Activated effector memory CD4-positive, alpha-beta T cell treated with anti-CD3 and anti-CD28 coated beads, Interleukin-2, amount 50 U/mL, for 16 hours (primary cell): Measurements from ENCODE around the gene VPS39.

ENCODE experiments used
- DNase-seq: peaks from one replicate; pipeline ENCODE4 v3.0.0-alpha.2; 2020

The VPS39 gene

DNA sequence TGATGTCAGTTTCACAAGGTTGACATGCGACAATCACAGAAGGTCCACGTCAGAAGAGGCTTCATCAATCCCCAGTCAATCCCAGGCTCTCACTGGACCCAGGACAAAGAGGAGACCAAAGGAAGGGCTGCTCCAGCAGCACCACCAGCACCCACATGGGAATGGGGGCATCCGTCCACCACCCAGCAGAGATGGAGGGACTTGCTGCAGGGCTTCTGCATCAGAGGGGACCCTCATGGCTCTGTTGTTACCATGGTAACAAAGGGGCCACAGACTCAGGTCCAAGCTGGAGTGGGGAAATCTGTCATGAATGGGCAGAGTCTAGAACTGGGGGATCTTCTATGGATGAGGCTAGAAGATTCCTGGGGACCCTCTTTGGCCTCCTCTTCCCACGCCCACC lies 64.7 kb downstream of the VPS39 start:
- no peak for DNase-seq

DNA sequence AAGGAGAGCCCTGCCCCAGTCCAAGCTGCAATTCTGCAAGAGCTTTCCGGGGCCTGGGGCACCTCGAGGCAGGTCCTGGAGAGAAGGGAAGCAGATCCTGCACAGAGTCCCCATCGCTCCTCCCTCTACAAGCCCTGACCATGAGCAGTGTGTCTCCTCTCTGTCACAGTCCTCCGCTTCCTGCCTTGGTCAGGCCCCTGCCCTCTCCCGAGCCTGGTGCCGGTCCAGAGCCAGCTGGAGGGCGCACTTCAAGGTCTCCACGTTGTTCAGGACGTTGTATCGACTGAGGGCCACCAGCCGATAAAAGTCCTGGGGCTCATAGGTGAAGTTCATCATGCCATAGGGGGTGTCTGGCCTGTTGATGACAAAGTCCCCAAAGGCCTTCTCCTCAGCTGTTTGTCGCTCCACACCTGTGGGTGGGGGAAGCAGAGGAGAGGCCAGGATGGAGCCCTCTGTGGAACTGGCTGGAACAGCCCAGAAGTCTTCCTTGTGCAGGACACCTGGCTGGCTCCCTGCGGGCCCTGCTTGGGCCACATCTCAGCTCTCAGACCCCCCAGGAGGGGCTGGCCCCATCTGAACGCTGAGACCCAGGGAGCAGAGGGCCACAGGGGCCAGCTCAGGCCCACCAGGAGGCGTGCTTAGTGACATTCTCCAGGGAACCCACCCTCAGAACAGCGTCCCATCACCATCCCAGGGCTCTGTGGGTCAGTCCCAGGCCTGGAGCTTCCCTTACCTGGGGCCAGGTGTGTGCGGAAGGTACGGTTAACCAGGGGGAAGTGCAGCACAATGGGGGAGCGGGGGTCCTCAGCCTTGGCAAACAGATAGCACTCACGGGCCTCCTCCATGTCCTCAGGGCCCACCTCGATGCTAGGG lies 66.1 kb downstream of the VPS39 start:
- peak; percentile 56 for DNase-seq

GRCh38 chr15:42141246-42141645 lies 66.9 kb downstream of the VPS39 start:
- peak; percentile 33 for DNase-seq

DNA sequence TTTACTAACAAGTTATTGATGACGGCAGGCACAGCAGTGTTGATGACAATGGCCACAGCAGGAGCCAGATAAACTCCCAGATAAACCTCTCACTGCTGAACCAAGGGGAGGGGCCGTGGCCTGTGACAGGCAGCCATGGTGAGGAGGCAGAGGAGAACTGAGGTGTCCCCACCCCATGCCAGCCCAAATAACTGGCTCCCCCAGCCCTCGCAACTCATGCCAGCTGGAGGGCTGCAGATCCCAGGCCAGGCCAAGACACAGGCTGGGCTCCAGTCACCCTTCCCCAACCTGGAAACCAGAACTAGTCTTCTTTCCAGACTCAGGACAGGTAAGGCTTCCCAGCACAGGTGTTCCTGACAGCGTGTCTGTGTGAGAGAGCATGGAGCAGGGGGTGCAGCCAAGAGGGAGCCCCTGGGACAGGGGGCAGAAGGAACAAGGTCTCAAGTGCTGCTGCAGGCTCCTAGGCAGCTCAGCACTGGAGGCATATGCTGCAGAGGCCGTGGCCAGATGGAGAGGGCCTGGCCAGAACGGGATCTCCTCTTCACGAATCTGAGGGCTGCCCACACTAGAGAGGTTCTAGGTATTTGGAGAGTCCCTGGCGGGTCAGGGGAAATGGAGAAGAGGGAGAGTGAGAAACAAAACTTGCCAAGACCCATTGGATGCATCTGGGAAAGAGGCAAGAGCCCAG lies 67.6 kb downstream of the VPS39 start:
- DNase-seq = peak; percentile 54

- DNase-seq = peak; percentile 30
Measured at GRCh38 chr15:42139596-42139995, 68.5 kb downstream of the VPS39 start.

GRCh38 chr15:42138968-42139386 lies 69.1 kb downstream of the VPS39 start:
- no peak for DNase-seq

- DNase-seq = no peak
Measured at GRCh38 chr15:42138411-42138810, 69.7 kb downstream of the VPS39 start.

DNA sequence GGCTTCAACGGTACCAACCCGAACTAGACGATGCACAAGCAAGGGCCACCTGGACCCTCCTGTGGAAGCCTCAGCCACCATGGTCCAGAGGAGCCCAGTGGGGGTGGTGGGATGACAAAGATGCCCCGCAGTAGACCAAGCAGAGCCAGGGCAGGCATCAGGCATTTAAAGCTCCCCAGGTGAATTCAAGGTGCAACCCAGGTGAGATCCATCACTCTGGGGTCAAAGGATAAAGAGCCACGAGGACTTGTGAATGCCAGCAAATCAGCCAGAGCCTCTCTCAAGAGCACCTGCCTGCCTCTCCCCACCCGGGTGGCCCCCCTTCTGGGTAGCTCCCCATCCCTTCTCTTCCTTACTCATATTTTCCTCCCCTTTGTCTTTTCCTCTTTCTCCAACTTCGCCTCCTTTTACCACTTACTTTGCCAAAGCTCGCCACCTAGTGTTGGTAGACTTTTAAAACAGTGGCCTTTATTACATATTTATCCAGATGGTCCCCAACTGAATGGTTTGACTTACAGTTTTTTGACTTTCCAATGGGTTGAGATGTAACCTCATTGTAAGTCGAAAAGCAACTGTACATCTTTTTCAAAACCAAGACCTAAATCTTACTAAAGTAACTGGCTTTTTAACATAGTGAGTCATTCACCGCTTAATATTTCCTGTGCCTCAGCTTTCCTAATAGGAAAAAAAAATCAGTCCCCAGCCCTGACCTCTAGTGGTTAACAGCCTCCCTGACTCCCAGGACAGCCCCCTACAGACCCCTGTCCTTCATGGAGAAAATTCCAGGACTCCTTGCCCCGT lies 70.4 kb downstream of the VPS39 start:
- peak; percentile 61 for DNase-seq

GRCh38 chr15:42136513-42136912 lies 71.6 kb downstream of the VPS39 start:
- no peak for DNase-seq

GRCh38 chr15:42135351-42135750 lies 72.8 kb downstream of the VPS39 start:
- DNase-seq = no peak

DNA sequence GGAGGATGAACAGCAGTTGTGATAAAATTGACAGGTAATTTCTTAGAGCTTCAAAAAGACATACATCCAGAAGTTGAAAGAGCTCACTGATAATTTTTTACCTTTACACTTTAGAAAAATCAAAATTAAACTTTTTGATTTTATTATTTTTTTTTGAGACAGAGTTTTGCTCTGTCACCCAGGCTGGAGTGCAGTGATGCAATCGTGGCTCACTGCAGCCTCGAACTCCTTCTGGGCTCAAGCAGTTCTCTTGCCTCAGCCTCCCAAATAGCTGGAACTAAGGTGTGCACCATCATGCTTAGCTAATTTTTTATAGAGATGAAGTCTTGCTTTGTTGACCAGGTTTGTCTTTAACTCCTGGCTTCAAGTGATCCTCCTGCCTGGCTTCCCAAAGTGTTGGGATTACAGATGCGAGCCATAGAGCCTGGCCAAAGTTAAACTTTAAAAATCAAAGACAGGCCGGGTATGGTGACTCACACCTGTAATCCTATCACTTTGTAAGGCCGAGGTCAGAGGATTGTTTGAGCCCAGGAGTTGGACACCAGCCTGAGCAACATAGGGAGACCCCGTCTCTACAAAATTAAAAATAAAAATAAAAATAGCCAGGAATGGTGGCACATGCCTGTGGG lies 73.4 kb downstream of the VPS39 start:
- no peak for DNase-seq

- DNase-seq = peak; percentile 80
Measured at GRCh38 chr15:42133886-42134502, 74.1 kb downstream of the VPS39 start.

DNA sequence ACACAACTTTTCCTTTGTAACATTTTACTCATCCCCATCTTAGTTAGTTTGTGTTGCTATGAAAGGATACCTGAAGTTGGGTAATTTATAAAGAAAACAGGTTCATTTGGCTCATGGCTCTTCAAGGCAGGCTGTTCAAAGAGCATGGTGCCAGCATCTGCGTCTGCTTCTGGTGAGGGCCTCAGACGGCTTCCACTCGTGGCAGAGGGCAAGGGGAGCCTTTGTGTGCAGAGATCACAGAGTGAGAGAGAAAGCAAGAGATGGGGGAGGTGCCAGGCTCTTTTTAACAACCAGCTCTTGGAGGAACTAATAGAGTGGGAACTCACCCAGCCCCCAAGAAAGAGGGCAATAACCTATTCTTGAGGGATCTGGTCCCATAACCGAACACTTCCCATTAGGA lies 74.7 kb downstream of the VPS39 start:
- no peak for DNase-seq

GRCh38 chr15:42131826-42132806 lies 76.0 kb downstream of the VPS39 start:
- DNase-seq = peak; percentile 44

- no peak for DNase-seq
Measured at GRCh38 chr15:42131006-42131405, 77.1 kb downstream of the VPS39 start.

GRCh38 chr15:42130246-42130986 lies 77.7 kb downstream of the VPS39 start:
- peak; percentile 43 for DNase-seq

DNA sequence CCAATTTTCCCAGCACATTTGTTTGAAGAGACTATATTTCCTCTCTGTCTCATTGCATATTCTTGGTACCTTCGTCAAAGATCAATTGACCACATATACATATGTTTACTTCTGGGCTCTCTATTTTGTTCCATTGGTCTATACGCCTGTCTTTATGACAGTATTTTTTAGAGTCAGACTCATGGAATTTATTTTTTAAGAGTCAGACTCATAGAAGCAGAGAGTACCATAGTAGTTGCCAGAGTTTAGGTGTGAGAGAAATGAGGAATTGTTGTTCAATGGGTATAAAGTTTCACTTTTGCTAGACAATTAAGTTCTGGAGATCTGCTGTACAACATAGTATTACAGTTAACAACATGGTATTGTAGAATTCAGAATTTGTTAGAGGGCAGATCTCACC lies 78.7 kb downstream of the VPS39 start:
- DNase-seq = no peak

GRCh38 chr15:42128476-42128875 lies 79.6 kb downstream of the VPS39 start:
- DNase-seq = peak; percentile 55

GRCh38 chr15:42123546-42123945 lies 84.6 kb downstream of the VPS39 start:
- DNase-seq = no peak

DNA sequence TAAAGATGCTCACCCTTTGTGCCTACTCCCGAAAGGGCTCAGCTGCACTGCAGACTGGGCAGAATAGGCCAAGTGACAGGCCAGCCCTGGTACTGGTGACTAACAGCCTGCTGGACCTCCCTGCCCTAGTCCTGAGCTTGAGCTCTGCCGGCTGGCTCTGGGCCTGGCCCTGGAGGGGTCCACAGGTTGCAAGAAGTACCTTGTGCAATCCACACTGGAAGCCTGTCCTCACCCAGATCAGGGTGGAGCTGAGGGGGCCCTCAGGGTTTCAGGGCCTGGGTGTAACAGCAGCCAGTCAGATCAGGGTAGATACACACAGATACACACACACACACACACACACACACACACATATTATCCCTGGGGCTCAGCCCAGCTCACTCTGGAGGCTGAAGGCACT lies 86.4 kb downstream of the VPS39 start:
- no peak for DNase-seq
